Measurements from ENCODE around the gene ATP5PB. TPM values are rescaled to one million over a fixed set of nuclear protein-coding genes. Genes with fewer than 3 reads are reported as not detected.

Gene ATP5PB
- total RNA-seq, 2 donors from 2014 or later = 92.1 to 99.9 TPM

DNA sequence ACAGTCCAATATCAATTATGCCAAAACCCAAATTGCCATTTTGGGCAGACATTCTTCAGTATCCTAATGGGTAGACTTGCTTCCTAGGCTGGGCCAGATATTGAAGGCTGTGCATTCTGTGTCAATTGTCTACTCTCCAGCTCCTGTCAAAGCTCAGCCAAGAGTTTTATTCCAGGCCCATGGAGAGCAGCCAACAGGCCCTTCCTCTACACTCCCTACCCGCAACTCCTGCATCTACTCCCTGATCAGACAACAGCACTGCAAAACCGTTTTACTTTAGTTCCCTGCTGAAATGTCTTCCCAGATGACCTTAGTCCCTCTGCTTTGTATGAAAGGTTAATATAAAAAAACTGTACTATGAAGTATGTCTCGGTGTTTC lies 60.7 kb downstream of the ATP5PB start:
- no peaks in the 10 kb centered on the region for H3K9me3 ChIP-seq
- H3K4me3 ChIP-seq = no peak overlapping the region
- ATAC-seq (ENCODE audit: insufficient number of reproducible peaks, low FRiP score, low read depth) (no peak), DNase-seq (ENCODE audit: low spot score) (no peak)
- TF ChIP-seq, protein P1, sequence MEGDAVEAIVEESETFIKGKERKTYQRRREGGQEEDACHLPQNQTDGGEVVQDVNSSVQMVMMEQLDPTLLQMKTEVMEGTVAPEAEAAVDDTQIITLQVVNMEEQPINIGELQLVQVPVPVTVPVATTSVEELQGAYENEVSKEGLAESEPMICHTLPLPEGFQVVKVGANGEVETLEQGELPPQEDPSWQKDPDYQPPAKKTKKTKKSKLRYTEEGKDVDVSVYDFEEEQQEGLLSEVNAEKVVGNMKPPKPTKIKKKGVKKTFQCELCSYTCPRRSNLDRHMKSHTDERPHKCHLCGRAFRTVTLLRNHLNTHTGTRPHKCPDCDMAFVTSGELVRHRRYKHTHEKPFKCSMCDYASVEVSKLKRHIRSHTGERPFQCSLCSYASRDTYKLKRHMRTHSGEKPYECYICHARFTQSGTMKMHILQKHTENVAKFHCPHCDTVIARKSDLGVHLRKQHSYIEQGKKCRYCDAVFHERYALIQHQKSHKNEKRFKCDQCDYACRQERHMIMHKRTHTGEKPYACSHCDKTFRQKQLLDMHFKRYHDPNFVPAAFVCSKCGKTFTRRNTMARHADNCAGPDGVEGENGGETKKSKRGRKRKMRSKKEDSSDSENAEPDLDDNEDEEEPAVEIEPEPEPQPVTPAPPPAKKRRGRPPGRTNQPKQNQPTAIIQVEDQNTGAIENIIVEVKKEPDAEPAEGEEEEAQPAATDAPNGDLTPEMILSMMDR (IDR thresholded peaks at IDR 0.05) = no peak
- peak overlapping the region; percentile 94 to 97 for H3K27ac ChIP-seq
- H3K4me1 ChIP-seq (ENCODE audit: control insufficient read depth in 1 of 2, low read depth in 2 of 2) = peaks cover 22 to 39% of the 10 kb centered on the region in 2 donors
- H3K36me3 ChIP-seq = no peaks in the 10 kb centered on the region
- H3K27me3 ChIP-seq (replicated peaks; ENCODE audit: insufficient read depth) = no peaks in the 10 kb centered on the region

DNA sequence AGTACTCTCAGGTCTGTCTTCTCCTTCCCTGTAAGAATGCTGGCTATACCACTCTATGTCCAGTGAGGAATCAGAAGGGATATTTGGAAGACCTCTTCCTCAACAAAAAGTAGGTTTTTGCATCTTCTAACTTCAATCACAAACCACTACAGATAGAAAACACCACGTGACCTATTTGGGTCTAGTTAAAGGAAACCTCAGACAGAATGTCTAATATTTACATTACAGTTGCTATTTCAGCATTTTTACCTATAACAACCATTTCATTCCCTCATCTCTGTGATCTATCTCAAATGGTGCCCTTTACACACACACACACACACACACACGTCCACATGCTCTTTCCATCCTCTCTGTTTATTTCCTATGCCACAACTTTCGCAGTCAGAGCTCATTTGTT lies 62.1 kb downstream of the ATP5PB start:
- Histone ChIP-seq H3K4me1 (ENCODE audit: control insufficient read depth in 1 of 2, low read depth in 2 of 2) (peaks cover 20 to 52% of the 10 kb centered on the region in 2 donors), H3K27ac (no peak overlapping the region), H3K36me3 (no peaks in the 10 kb centered on the region), H3K9me3 (no peaks in the 10 kb centered on the region), H3K4me3 (no peak overlapping the region), H3K27me3 (replicated peaks; ENCODE audit: insufficient read depth) (no peaks in the 10 kb centered on the region)
- no peak for ATAC-seq (ENCODE audit: insufficient number of reproducible peaks, low FRiP score, low read depth)
- DNase-seq (ENCODE audit: low spot score) = no peak
- TF ChIP-seq, protein P1 (IDR thresholded peaks at IDR 0.05) = no peak

Other genes starting within 250 kb of the ATP5PB start
- gene DENND2D, start 248.8 kb upstream of the ATP5PB start, total RNA-seq = 10 to 100 TPM; 15.8 to 19.8 TPM
- 1 to 10 TPM; 2.2 to 5.9 TPM for gene CHI3L2, start 221.8 kb upstream of the ATP5PB start, total RNA-seq
- not detected for gene CHIA, start 158.6 kb upstream of the ATP5PB start, total RNA-seq
- 10 to 100 TPM in 1 of 2 donors, 1 to 10 TPM in 1; 1.6 to 11.5 TPM for gene OVGP1, start 21.7 kb upstream of the ATP5PB start, total RNA-seq
- gene WDR77, start 208 bp upstream of the ATP5PB start, total RNA-seq = 10 to 100 TPM; 24.9 to 40.6 TPM
- 10 to 100 TPM; 27.5 to 31.4 TPM for gene C1orf162, start 24.5 kb downstream of the ATP5PB start, total RNA-seq
- gene ADORA3, start 54.2 kb downstream of the ATP5PB start, total RNA-seq = 10 to 100 TPM in 1 of 2 donors, 1 to 10 TPM in 1; 6.2 to 29.5 TPM
- 10 to 100 TPM in 1 of 2 donors, 1 to 10 TPM in 1; 4.7 to 20.0 TPM for gene TMIGD3, start 54.2 kb downstream of the ATP5PB start, total RNA-seq
- 10 to 100 TPM; 67.4 to 75.0 TPM for gene RAP1A, start 170.3 kb downstream of the ATP5PB start, total RNA-seq